Testis (tissue), 2 donors: ENCODE data around the gene CHKA.

ENCODE experiments used
- POLR2A ChIP-seq: fragments of 450-650 bp; IDR thresholded peaks from one replicate; pipeline ENCODE4 v1.6.1; 2017; ENCODE audit warnings: antibody characterized with exemption, mild to moderate bottlenecking, moderate library complexity
- TF ChIP-seq, protein P1 (sequence below), 3 experiments: fragments of 450-650 bp in 2 of 3; fragments of 200-600 bp in 1 of 3; sonication (generic) in 1 of 3; IDR thresholded peaks; one replicate each; pipeline ENCODE4 v1.5.1; 2016 to 2019; ENCODE audit warnings: antibody characterized with exemption in 3 of 3, mild to moderate bottlenecking in 2 of 3, moderate library complexity in 1 of 3

DNA sequence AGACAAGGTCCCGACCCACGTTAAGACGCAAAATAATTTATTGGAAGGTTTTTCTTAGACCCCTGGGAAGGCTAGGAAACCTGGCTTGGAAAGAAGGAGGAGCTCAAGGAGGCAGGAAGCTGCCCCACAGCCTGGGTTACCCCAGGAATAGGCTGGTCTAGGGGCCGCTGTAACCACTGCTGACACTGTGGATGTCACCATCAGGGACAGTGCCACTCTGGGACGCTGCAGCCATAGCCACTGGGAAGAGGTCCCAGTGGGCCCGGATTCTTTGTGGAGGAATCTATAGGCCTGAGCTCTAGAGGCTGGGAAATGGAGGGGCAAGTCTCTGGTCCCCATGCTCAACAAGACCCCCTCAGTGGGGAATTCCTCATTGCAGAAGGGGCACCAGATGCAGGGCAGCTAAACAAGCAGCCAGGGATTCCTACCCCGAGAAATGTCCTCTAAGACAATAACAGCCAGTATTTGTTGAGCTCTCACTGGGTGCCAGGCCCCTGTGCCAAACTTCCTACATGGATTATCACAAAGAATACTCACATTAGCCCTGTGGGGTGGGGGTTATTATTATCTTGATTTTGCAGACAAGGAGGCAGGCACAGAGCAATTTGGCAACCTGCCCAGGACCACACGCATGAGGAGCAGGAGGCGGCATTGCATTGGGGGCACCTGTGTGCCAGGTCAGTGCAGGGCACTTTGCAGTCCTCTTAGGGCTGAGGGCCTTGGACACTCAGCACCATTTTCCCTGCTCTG, 19.5 kb upstream of the CHKA start:
- TF ChIP-seq, protein P1, sequence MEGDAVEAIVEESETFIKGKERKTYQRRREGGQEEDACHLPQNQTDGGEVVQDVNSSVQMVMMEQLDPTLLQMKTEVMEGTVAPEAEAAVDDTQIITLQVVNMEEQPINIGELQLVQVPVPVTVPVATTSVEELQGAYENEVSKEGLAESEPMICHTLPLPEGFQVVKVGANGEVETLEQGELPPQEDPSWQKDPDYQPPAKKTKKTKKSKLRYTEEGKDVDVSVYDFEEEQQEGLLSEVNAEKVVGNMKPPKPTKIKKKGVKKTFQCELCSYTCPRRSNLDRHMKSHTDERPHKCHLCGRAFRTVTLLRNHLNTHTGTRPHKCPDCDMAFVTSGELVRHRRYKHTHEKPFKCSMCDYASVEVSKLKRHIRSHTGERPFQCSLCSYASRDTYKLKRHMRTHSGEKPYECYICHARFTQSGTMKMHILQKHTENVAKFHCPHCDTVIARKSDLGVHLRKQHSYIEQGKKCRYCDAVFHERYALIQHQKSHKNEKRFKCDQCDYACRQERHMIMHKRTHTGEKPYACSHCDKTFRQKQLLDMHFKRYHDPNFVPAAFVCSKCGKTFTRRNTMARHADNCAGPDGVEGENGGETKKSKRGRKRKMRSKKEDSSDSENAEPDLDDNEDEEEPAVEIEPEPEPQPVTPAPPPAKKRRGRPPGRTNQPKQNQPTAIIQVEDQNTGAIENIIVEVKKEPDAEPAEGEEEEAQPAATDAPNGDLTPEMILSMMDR (IDR thresholded peaks at IDR 0.05) = no peak
- TF ChIP-seq POLR2A = no peak
